Stimulated activated memory B cell treated with anti-CD40 and anti-IgM and Interleukin-4, amounts not matched to agents 10 μg/mL and 1 μg/mL and 100 μg/mL, for 72 hours (primary cell): ENCODE data around the gene PDE6H.

Experiments used
- ATAC-seq: fragments of 150-1000 bp; cut with Tn5 transposase; 2 replicates; pipeline ENCODE4 v1.10.0; 2021
- H3K27ac Mint-ChIP-seq: one replicate; pipeline ENCODE4 v1.8.0; 2022; ENCODE audit warnings: mild to moderate bottlenecking, mixed read lengths
- H3K27me3 Mint-ChIP-seq: one replicate; pipeline ENCODE4 v1.8.0; 2022; ENCODE audit warnings: mixed read lengths
- H3K36me3 Mint-ChIP-seq: one replicate; pipeline ENCODE4 v1.8.0; 2022; ENCODE audit warnings: mixed read lengths
- H3K4me1 Mint-ChIP-seq: one replicate; pipeline ENCODE4 v1.8.0; 2022; ENCODE audit warnings: mixed read lengths
- H3K4me3 Mint-ChIP-seq: one replicate; pipeline ENCODE4 v1.8.0; 2022; ENCODE audit warnings: mild to moderate bottlenecking, moderate library complexity, mixed read lengths
- H3K9me3 Mint-ChIP-seq: one replicate; pipeline ENCODE4 v1.8.0; 2022; ENCODE audit warnings: mixed read lengths

Gene PDE6H

GRCh38 chr12:14997998-14998397, 25.2 kb downstream of the PDE6H start:
- no peaks in the 10 kb centered on the region for H3K9me3 Mint-ChIP-seq
- peaks cover 26% of the 10 kb centered on the region for H3K27me3 Mint-ChIP-seq
- no peaks in the 10 kb centered on the region for H3K36me3 Mint-ChIP-seq
- H3K4me1 Mint-ChIP-seq: peaks cover 24% of the 10 kb centered on the region
- no peak for ATAC-seq
- no peak overlapping the region for H3K4me3 Mint-ChIP-seq
- H3K27ac Mint-ChIP-seq: no peak overlapping the region

- no peaks in the 10 kb centered on the region for H3K9me3 Mint-ChIP-seq
- ATAC-seq: no peak
- H3K36me3 Mint-ChIP-seq: no peaks in the 10 kb centered on the region
- H3K4me3 Mint-ChIP-seq: no peak overlapping the region
- H3K27me3 Mint-ChIP-seq: peaks cover 29% of the 10 kb centered on the region
- peaks cover 12% of the 10 kb centered on the region for H3K4me1 Mint-ChIP-seq
- peak overlapping the region; percentile 1 for H3K27ac Mint-ChIP-seq
Measured at GRCh38 chr12:14999021-14999694, 26.3 kb downstream of the PDE6H start.

DNA sequence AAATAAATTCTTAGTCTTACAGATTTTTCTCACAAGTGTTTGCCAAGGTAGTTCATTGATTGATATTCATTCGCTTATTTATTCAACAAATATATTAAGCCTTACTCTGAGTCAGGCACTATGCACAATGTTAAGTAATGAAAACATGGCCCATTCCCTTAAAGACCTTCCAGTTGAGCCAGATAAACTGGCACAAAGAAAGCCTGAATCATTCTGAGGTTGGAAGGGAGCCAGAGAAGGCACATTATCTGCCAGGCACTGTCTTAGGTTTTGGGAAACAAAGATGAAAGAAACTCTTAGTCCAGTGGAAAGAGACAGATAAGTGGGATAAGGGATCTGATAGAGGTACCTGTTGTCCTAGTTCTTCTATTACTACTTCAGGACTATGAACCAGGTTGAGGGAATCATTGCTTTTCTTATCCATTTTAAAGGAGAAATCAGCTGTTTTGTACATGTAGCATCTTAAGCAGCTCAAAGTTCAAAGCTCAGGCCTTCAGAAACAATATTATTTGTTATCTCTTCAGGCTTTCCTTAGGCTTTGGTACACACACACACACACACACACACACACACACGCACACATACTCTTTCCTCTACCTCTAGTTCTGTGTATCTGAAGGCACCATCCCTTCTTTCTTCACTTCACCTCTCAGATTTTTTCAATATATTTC, 27.0 kb downstream of the PDE6H start:
- H3K36me3 Mint-ChIP-seq: no peaks in the 10 kb centered on the region
- H3K27ac Mint-ChIP-seq: no peak overlapping the region
- peaks cover 29% of the 10 kb centered on the region for H3K27me3 Mint-ChIP-seq
- no peak for ATAC-seq
- no peaks in the 10 kb centered on the region for H3K9me3 Mint-ChIP-seq
- H3K4me1 Mint-ChIP-seq: peaks cover 9% of the 10 kb centered on the region
- no peak overlapping the region for H3K4me3 Mint-ChIP-seq

- no peak for ATAC-seq
- H3K9me3 Mint-ChIP-seq: no peaks in the 10 kb centered on the region
- H3K27me3 Mint-ChIP-seq: peaks cover 29% of the 10 kb centered on the region
- no peak overlapping the region for H3K4me3 Mint-ChIP-seq
- no peak overlapping the region for H3K27ac Mint-ChIP-seq
- H3K36me3 Mint-ChIP-seq: no peaks in the 10 kb centered on the region
- H3K4me1 Mint-ChIP-seq: peaks cover 2% of the 10 kb centered on the region
Measured at GRCh38 chr12:15000575-15000974, 27.7 kb downstream of the PDE6H start.

GRCh38 chr12:15001733-15002382, 29.0 kb downstream of the PDE6H start:
- peaks cover 38% of the 10 kb centered on the region for H3K27me3 Mint-ChIP-seq
- no peak overlapping the region for H3K27ac Mint-ChIP-seq
- H3K36me3 Mint-ChIP-seq: no peaks in the 10 kb centered on the region
- no peak for ATAC-seq
- no peaks in the 10 kb centered on the region for H3K9me3 Mint-ChIP-seq
- H3K4me1 Mint-ChIP-seq: no peaks in the 10 kb centered on the region
- no peak overlapping the region for H3K4me3 Mint-ChIP-seq

DNA sequence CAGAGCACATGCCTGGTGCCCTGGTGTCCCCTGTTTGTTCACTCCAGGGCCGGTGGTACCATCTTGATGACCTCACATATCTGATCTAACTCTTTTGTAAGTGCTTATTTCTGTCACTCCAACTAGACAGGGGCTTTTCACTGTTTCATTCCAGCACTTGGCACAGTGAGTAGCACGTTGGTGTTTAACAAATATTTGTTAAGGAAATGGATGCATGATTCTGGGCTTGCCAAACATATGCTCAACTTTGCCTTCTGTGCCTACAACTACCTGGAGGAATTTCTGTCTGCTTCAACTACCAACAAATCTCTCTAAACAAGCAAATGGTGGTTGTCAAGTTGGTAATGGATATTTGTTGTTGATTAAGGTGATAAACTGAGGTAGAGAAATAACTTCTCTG, 31.6 kb downstream of the PDE6H start:
- no peaks in the 10 kb centered on the region for H3K36me3 Mint-ChIP-seq
- no peaks in the 10 kb centered on the region for H3K9me3 Mint-ChIP-seq
- H3K4me1 Mint-ChIP-seq: no peaks in the 10 kb centered on the region
- peaks cover 33% of the 10 kb centered on the region for H3K27me3 Mint-ChIP-seq
- no peak for ATAC-seq
- no peak overlapping the region for H3K27ac Mint-ChIP-seq
- no peak overlapping the region for H3K4me3 Mint-ChIP-seq

DNA sequence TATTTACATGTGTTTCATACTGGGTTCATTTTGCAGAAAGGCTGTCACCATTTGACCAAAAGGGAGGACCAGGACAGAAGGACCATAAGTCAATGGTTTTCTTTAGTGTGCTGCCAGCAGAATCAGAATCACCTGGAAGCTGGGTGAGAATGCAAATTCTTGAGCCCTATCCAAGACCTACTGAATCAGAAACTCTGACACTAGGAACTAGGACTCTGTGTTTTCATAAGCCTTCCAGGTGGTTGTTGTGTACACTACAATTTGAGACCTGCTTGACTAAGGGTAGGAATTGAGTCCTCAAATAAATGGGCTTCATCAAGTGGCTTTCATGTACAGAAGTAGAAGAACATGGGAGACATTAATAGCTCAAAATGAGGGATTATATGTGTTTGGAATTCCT, 32.2 kb downstream of the PDE6H start:
- no peaks in the 10 kb centered on the region for H3K36me3 Mint-ChIP-seq
- H3K9me3 Mint-ChIP-seq: no peaks in the 10 kb centered on the region
- no peaks in the 10 kb centered on the region for H3K4me1 Mint-ChIP-seq
- ATAC-seq: no peak
- H3K27ac Mint-ChIP-seq: no peak overlapping the region
- H3K4me3 Mint-ChIP-seq: no peak overlapping the region
- peaks cover 38% of the 10 kb centered on the region for H3K27me3 Mint-ChIP-seq

- Mint-ChIP-seq H3K4me3 (no peak overlapping the region), H3K9me3 (no peaks in the 10 kb centered on the region), H3K27me3 (peaks cover 34% of the 10 kb centered on the region), H3K4me1 (no peaks in the 10 kb centered on the region), H3K27ac (no peak overlapping the region), H3K36me3 (no peaks in the 10 kb centered on the region)
- no peak for ATAC-seq
Measured at GRCh38 chr12:15007551-15007950, 34.7 kb downstream of the PDE6H start.

- Mint-ChIP-seq H3K9me3 (no peaks in the 10 kb centered on the region), H3K27ac (no peak overlapping the region), H3K36me3 (no peaks in the 10 kb centered on the region), H3K27me3 (peaks cover 24% of the 10 kb centered on the region), H3K4me3 (no peak overlapping the region), H3K4me1 (no peaks in the 10 kb centered on the region)
- no peak for ATAC-seq
Measured at GRCh38 chr12:15011162-15011561, 38.3 kb downstream of the PDE6H start.

DNA sequence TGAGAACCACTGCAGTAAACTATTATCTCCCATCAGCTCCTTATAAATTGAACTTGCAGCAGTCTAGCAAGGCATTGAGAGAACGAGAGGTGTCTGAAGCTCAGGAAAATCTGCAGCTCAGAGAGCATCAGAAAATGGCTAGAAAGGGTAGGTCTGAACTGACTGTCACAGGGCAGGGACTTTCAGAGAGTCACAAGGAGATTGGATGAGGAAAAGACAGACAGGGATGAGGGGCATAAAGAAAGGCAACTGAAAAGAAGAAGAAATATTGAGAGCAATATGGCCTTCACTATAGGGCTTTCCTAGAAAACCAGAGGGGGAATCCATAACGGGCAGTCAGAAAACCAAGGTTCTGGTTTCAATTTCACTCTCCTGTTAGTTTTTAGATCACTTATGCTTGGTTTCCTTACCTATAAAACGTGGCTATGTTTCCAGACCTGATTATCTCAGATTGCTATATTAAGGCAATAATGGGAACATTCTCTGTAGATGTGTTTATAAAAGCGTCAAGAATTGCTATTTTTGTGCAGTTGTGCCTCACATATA, 40.9 kb downstream of the PDE6H start:
- H3K4me1 Mint-ChIP-seq: no peaks in the 10 kb centered on the region
- peak; percentile 34 for ATAC-seq
- no peaks in the 10 kb centered on the region for H3K9me3 Mint-ChIP-seq
- H3K27ac Mint-ChIP-seq: no peak overlapping the region
- peaks cover 9% of the 10 kb centered on the region for H3K27me3 Mint-ChIP-seq
- no peaks in the 10 kb centered on the region for H3K36me3 Mint-ChIP-seq
- H3K4me3 Mint-ChIP-seq: no peak overlapping the region

DNA sequence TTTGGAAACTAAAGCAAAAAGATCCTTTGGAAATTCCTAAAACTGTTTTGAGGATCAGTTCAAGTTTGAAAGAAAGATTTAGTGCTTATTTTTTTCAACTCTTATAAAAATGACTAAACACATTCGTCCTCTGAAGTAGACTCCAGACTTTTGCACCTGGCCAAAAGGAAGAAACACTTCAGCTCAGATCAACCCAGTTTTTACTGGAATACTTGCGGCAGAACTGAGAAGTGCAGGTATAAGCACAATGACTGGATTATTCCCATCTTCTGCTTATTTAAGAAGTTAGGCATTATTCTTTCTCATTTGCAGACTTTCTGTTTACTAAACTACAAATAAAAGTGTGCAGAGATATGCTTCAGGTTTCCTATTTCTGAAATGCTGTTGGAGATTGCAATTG, 41.9 kb downstream of the PDE6H start:
- no peaks in the 10 kb centered on the region for H3K36me3 Mint-ChIP-seq
- H3K9me3 Mint-ChIP-seq: no peaks in the 10 kb centered on the region
- no peak overlapping the region for H3K27ac Mint-ChIP-seq
- ATAC-seq: no peak
- no peaks in the 10 kb centered on the region for H3K4me1 Mint-ChIP-seq
- peaks cover 3% of the 10 kb centered on the region for H3K27me3 Mint-ChIP-seq
- H3K4me3 Mint-ChIP-seq: no peak overlapping the region

- H3K27ac Mint-ChIP-seq: no peak overlapping the region
- H3K4me1 Mint-ChIP-seq: no peaks in the 10 kb centered on the region
- H3K9me3 Mint-ChIP-seq: no peaks in the 10 kb centered on the region
- ATAC-seq: no peak
- H3K27me3 Mint-ChIP-seq: no peaks in the 10 kb centered on the region
- no peaks in the 10 kb centered on the region for H3K36me3 Mint-ChIP-seq
- no peak overlapping the region for H3K4me3 Mint-ChIP-seq
Measured at GRCh38 chr12:15015121-15015520, 42.3 kb downstream of the PDE6H start.

- no peak for ATAC-seq
- no peak overlapping the region for H3K4me3 Mint-ChIP-seq
- no peaks in the 10 kb centered on the region for H3K4me1 Mint-ChIP-seq
- no peaks in the 10 kb centered on the region for H3K9me3 Mint-ChIP-seq
- peaks cover 10% of the 10 kb centered on the region for H3K27me3 Mint-ChIP-seq
- no peaks in the 10 kb centered on the region for H3K36me3 Mint-ChIP-seq
- H3K27ac Mint-ChIP-seq: no peak overlapping the region
Measured at GRCh38 chr12:15020156-15020555, 47.3 kb downstream of the PDE6H start.
